Activated CD4-positive, alpha-beta memory T cell treated with anti-CD3 and anti-CD28 coated beads for 36 hours (primary cell): ENCODE results near the gene SERPINB10. TPM values are rescaled to one million over a fixed set of nuclear protein-coding genes. Genes with fewer than 3 reads are reported as not detected.
A peak's percentile ranks its signal among the peaks of the same experiment; 100 is the strongest.

ENCODE experiments used
- CTCF ChIA-PET: fragments of 350-600 bp; sonication (Branson Sonifier 250); formaldehyde crosslinking; loops from one replicate; lab custom pipeline; 2021; ENCODE audit warnings: antibody characterized with exemption, inconsistent platforms; lab: Charles Lee
- POLR2A ChIA-PET: fragments of 350-600 bp; sonication (Branson Sonifier 250); formaldehyde crosslinking; loops from one replicate; lab custom pipeline; 2021; ENCODE audit warnings: antibody characterized with exemption; lab: Charles Lee
- DNase-seq: peaks from one replicate; pipeline ENCODE4 v3.0.0-alpha.2; 2020
- H3K27ac Mint-ChIP-seq: one replicate; pipeline ENCODE4 v1.8.0; 2021; ENCODE audit warnings: mixed read lengths
- H3K27me3 Mint-ChIP-seq: one replicate; pipeline ENCODE4 v1.8.0; 2021; ENCODE audit warnings: mixed read lengths
- H3K36me3 Mint-ChIP-seq: one replicate; pipeline ENCODE4 v1.8.0; 2021; ENCODE audit warnings: mixed read lengths
- H3K4me1 Mint-ChIP-seq: one replicate; pipeline ENCODE4 v1.8.0; 2021; ENCODE audit warnings: low read depth, mixed read lengths
- H3K4me3 Mint-ChIP-seq: one replicate; pipeline ENCODE4 v1.8.0; 2021; ENCODE audit warnings: mild to moderate bottlenecking, mixed read lengths
- H3K9me3 Mint-ChIP-seq: one replicate; pipeline ENCODE4 v1.8.0; 2021; ENCODE audit warnings: mixed read lengths
- intact Hi-C: fragments of 100-400 bp; cut with micrococcal nuclease; formaldehyde crosslinking; loops from one replicate; pipeline ENCODE4 v1.15.1; 2023
- total RNA-seq, 2 experiments: library from RNA; stranded (reverse); gene quantifications; one replicate each; pipeline ENCODE4 v1.2.3, GENCODE V29; 2021

Gene SERPINB10
- total RNA-seq, 2 experiments from 2014 or later, result not detected

DNA sequence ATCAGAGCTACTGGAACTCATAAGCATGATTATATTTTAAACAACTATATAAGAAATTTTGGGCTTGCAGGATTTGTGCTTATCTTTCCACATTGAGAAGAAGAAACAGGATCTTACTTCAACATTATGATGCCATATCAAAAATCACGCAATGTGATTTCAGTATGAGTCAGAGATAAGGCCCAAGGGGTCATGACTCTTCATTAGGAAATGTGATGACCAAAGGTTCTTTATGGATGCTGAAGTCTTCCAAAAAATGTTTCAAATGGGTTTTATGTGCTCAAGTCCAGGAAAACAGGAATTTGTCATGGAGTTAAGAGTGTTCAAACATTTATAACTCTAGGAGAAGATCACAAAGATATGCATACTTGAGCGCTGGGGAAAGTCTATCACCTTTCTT lies 28.0 kb upstream of the SERPINB10 start:
- ChIA-PET CTCF (no interaction called here), POLR2A (no interaction called here)
- no peaks in the 10 kb centered on the region for H3K9me3 Mint-ChIP-seq
- DNase-seq, result no peak
- peaks cover 6% of the 10 kb centered on the region for H3K27me3 Mint-ChIP-seq
- no peaks in the 10 kb centered on the region for H3K36me3 Mint-ChIP-seq
- no peak overlapping the region for H3K27ac Mint-ChIP-seq
- no peak overlapping the region for H3K4me3 Mint-ChIP-seq
- peaks cover 9% of the 10 kb centered on the region for H3K4me1 Mint-ChIP-seq
- intact Hi-C loops, result no loop called here

DNA sequence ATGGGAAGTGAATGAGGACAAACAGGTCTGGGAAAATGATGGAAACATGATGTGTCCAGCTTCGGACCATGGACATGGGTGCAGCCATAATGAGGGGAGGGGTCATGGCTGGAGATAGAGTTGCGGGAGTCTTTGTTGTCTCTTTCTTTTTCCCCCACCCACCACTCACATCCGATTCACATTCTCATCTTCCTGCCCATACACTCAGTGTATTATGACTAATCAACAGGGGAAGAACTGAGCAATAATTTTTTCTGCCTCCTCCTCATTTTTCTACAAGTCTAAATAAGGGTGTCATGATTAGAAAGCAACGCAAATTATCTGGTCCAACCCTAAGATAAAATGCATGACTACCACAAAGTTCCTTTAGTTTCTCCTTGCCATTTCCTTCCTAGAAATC lies 25.9 kb upstream of the SERPINB10 start:
- intact Hi-C loops, result loop anchor here (2.0 kb wide), 2 partner anchors 55 to 69 kb away; no protein-coding TSS in a partner anchor
- DNase-seq, result peak; percentile 14

DNA sequence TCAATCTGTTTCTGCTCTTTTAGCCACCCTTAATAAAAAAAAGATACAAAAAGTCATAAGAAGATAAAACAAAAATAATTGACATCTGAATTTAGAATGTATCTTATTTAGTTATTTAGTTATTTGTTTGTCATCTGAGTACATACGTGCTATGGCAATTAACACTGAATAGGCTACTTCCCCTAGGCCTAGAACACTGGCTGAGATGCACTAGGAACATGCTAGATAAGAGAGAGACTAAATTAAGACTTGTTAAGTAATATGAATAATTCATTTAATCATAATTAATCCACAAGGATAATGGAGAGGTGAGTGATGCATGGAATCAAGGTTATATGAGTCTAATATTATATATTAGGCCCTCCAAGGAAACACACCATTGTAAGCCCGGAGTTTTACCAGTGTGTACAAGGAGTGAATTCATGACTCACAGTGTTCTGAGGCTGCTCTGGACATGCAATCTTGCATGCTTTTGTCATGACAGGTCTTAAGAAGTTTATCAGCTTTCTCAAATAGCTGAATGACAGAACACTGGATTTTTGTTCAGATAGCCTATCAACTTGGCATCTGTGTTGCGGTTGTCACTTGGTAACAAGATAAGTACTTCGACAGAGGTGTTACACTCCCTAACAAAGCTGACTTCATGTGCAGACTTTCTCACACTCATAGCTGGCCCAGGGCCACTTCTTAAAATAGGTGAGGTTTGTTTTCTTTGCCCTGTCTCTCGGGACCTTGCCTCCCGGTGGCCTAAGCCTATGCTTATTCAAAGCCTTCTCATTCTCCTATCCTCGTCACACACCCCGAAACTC lies 25.2 kb upstream of the SERPINB10 start:
- Mint-ChIP-seq H3K4me3 (no peak overlapping the region), H3K27ac (no peak overlapping the region), H3K4me1 (peaks cover 13% of the 10 kb centered on the region), H3K27me3 (peaks cover 12% of the 10 kb centered on the region), H3K9me3 (no peaks in the 10 kb centered on the region), H3K36me3 (no peaks in the 10 kb centered on the region)
- intact Hi-C loops, result loop anchor here (2.0 kb wide), 2 partner anchors 54 to 68 kb away; no protein-coding TSS in a partner anchor
- CTCF ChIA-PET, result interaction anchor here (1.1 kb wide), 1 partner anchor 112 kb away, joined by 4 read pairs; no protein-coding TSS in a partner anchor
- no peak for DNase-seq
- POLR2A ChIA-PET, result no interaction called here

More for the DNA sequence above, 25.9 kb upstream of the SERPINB10 start:
- Mint-ChIP-seq H3K4me3 (no peak overlapping the region), H3K9me3 (no peaks in the 10 kb centered on the region), H3K27ac (no peak overlapping the region), H3K36me3 (no peaks in the 10 kb centered on the region), H3K4me1 (peaks cover 10% of the 10 kb centered on the region), H3K27me3 (peaks cover 9% of the 10 kb centered on the region)
- POLR2A ChIA-PET, result no interaction called here
- CTCF ChIA-PET, result interaction anchor here (1.1 kb wide), 1 partner anchor 112 kb away, joined by 4 read pairs; no protein-coding TSS in a partner anchor

DNA sequence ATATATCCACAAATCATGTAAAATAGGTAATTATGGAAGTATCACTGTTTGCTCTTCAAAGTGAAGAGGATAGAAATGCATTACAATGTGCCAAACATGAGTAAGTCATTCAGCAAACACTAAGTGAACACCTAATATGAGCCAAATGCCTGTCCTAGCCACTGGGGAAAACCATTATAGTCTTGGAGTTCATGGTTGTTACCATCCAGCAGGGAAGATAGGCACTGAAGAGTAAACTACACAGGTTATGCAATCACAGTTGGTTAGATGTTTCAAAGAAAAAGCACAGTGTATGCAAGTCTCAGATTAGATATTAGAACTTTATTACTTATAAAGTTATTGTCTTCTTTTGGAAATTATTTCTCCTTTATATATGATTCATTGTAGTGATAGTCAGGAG lies 24.1 kb upstream of the SERPINB10 start:
- peaks cover 13% of the 10 kb centered on the region for H3K27me3 Mint-ChIP-seq
- no peak for DNase-seq
- POLR2A ChIA-PET, result no interaction called here
- H3K27ac Mint-ChIP-seq, result no peak overlapping the region
- H3K4me3 Mint-ChIP-seq, result no peak overlapping the region
- intact Hi-C loops, result loop anchor here (2.0 kb wide), 2 partner anchors 53 to 67 kb away; no protein-coding TSS in a partner anchor
- H3K9me3 Mint-ChIP-seq, result no peaks in the 10 kb centered on the region
- no peaks in the 10 kb centered on the region for H3K36me3 Mint-ChIP-seq
- CTCF ChIA-PET, result no interaction called here
- H3K4me1 Mint-ChIP-seq, result peaks cover 15% of the 10 kb centered on the region

DNA sequence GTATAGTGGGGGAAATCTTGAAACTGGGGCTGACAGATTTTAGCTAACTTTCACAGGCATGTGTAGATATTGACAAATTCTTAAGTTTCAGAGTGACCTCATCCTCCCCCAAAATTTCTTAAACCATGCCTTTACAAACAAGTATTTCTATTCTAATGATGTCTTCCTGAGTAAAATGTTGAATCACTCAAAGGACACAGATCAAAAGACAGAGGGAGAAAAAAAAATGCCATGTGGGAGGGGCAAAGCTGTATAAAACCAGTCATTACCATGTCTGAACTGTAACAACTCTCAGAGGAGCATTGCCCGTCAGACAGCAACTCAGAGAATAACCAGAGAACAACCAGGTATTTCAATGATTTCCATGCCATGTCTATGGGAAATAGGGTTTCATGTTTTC lies 20.3 kb upstream of the SERPINB10 start, which contains the start of gene SERPINB2:
SERPINB2 (plus strand) TSS at position 282 of the 400 bp plus-strand sequence. CDS start 3,740 bp downstream, outside the sequence.
- H3K27me3 Mint-ChIP-seq, result peaks cover 20% of the 10 kb centered on the region
- no peak within 1 kb of the TSS for H3K4me3 Mint-ChIP-seq
- intact Hi-C loops, result loop anchor here (2.0 kb wide), 1 partner anchor 83 kb away; the partner anchor contains the start of gene SERPINB8
- ChIA-PET CTCF (interaction anchor here (1.1 to 1.2 kb wide), 2 partner anchors 48 to 368 kb away, joined by 3 to 5 read pairs; no protein-coding TSS in a partner anchor), POLR2A (no interaction called here)
- peak; percentile 14 for DNase-seq
- no peak within 1 kb of the TSS for H3K27ac Mint-ChIP-seq
- H3K4me1 Mint-ChIP-seq, result peaks cover 6% of the 10 kb centered on the region
- H3K36me3 Mint-ChIP-seq, result no peaks in the 10 kb centered on the region
- H3K9me3 Mint-ChIP-seq, result no peaks in the 10 kb centered on the region

DNA sequence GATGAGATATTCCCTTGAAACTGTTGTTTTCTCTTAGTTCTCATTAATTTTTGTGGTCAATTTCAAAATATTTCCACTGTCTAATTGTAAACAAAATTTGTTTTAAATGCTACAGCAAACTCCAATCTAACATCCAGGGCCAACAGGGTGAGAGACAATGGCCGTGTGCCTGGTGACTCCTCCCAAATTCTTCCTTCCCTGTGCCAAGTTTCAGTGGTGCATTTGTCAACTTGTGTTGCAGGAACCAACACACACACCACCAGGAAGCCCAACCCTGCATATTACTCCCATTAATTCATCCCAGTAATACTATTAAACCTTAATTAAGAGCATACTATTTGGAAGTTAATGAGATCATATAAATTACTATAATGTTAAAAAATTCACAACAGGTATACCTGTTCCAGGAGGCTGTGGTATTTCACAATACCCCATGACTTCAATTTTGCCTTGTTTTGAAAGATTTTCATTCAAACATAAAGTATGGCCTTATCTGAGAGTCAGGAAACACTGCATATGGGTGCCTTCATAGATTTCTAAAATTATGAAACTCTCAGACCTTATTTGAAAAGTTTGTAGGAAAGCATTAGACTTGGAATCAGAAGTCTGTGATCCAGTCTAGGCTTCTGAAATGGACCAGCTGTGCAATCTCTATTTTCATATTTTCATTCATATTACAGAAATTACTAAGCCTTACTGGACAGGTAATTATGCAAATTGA lies 19.1 kb upstream of the SERPINB10 start:
- no peak overlapping the region for H3K27ac Mint-ChIP-seq
- peaks cover 22% of the 10 kb centered on the region for H3K27me3 Mint-ChIP-seq
- no peak for DNase-seq
- H3K36me3 Mint-ChIP-seq, result no peaks in the 10 kb centered on the region
- H3K9me3 Mint-ChIP-seq, result no peaks in the 10 kb centered on the region
- CTCF ChIA-PET, result interaction anchor here (0.9 kb wide), 1 partner anchor 106 kb away, joined by 3 read pairs; no protein-coding TSS in a partner anchor
- intact Hi-C loops, result no loop called here
- POLR2A ChIA-PET, result no interaction called here
- H3K4me3 Mint-ChIP-seq, result no peak overlapping the region
- H3K4me1 Mint-ChIP-seq, result peaks cover 6% of the 10 kb centered on the region

DNA sequence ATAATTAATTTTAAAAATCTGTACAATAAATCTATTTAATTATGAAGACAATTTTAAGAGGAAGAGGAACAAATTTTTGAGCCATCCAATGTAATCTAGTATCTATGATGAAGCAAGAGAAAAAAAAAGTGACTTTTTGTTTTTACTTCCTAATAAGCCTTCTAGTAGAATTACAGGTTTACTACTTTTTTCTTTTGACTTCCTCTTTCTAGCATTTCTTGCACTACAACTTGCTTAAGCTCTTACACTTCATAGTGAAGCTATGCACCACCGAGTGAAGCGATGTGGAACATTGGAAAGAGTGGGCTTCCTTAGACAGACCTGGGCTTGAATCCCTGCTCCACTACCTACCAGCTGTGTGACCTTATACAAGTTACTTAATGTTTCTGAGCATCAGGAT lies 18.1 kb upstream of the SERPINB10 start:
- no peaks in the 10 kb centered on the region for H3K9me3 Mint-ChIP-seq
- peaks cover 6% of the 10 kb centered on the region for H3K4me1 Mint-ChIP-seq
- intact Hi-C loops, result no loop called here
- H3K4me3 Mint-ChIP-seq, result no peak overlapping the region
- H3K36me3 Mint-ChIP-seq, result no peaks in the 10 kb centered on the region
- DNase-seq, result no peak
- H3K27me3 Mint-ChIP-seq, result peaks cover 19% of the 10 kb centered on the region
- H3K27ac Mint-ChIP-seq, result no peak overlapping the region
- ChIA-PET POLR2A (no interaction called here), CTCF (no interaction called here)

DNA sequence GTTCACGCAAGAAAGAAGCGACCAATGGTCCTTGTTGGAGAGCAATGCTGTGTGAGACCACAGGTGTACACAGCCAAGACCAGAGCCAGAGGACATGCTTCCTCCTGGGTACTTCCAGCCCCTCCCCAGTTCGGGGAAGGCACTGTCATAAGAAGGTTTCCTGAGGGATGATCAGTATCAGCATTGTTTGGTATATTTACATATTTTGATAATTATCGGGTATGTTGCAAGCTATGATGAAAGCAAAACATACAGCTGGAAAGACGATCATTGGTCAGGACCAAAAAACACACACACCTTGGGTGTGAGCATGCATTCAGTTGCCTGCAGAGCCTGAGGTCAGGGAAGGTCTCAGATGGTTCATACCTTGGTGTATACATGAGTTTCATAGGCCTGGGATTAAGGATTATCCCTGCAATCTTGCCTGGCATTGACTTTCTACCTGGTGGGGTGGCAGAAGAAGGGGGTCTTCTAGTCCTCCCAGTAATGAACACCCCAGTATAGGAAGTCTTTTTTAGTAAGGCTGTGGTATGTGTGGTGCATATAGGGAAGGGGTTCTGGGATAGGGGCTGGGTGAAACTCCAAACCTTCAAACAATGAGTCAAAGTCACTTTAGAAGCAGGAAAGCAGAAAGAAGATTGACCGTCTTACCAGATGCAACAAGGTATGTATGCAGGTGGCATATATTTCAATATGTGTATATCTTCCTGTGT lies 17.4 kb upstream of the SERPINB10 start:
- no peaks in the 10 kb centered on the region for H3K9me3 Mint-ChIP-seq
- H3K27ac Mint-ChIP-seq, result no peak overlapping the region
- H3K4me3 Mint-ChIP-seq, result no peak overlapping the region
- no peak for DNase-seq
- H3K27me3 Mint-ChIP-seq, result peaks cover 16% of the 10 kb centered on the region
- ChIA-PET POLR2A (no interaction called here), CTCF (no interaction called here)
- H3K4me1 Mint-ChIP-seq, result peaks cover 6% of the 10 kb centered on the region
- intact Hi-C loops, result no loop called here
- no peaks in the 10 kb centered on the region for H3K36me3 Mint-ChIP-seq

DNA sequence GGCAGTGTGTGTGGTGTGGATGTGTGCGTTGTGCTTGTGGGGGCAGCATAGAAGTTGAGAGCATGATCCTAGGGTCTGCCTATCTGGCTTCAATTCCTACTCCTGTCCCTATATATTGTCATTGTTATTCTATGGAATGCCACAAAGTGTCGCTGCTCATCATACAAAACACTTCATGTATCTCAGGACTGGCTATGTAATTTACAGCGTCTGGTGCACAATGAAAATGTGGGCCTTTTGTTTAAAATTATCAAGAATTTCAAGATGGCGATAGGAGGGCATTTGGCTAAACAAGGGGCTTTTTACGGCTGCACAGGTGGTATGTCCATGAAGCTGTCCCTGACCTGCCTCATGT lies 16.8 kb upstream of the SERPINB10 start:
- Mint-ChIP-seq H3K4me1 (peaks cover 6% of the 10 kb centered on the region), H3K9me3 (no peaks in the 10 kb centered on the region), H3K36me3 (no peaks in the 10 kb centered on the region), H3K27me3 (peaks cover 14% of the 10 kb centered on the region), H3K4me3 (no peak overlapping the region), H3K27ac (no peak overlapping the region)
- no peak for DNase-seq
- ChIA-PET POLR2A (no interaction called here), CTCF (interaction anchor here (1.2 kb wide), 1 partner anchor 45 kb away, joined by 7 read pairs; no protein-coding TSS in a partner anchor)
- intact Hi-C loops, result loop anchor here (1.0 kb wide), 1 partner anchor 88 kb away; no protein-coding TSS in a partner anchor

DNA sequence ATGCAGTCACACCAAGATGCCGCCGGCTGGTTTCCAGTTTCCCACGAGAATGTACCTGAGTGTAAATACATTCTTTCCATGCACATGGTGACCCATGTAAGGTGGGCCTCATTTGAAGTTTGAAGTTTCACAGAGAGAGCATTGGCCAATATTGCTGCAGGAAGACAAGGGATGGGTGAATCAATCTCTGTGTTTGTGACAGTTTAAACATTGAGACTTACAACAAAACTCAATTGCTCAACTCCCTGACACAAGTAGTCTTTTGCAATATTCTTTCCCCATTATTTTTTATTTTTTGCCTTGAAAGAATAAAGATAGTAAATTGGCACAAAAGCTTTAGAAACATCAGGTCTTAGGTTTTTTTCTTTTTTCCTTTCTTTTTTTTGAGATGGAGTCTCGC lies 15.2 kb upstream of the SERPINB10 start:
- no peak for DNase-seq
- Mint-ChIP-seq H3K27me3 (peaks cover 10% of the 10 kb centered on the region), H3K9me3 (no peaks in the 10 kb centered on the region), H3K27ac (no peak overlapping the region), H3K4me3 (no peak overlapping the region), H3K36me3 (no peaks in the 10 kb centered on the region), H3K4me1 (peaks cover 1% of the 10 kb centered on the region)
- ChIA-PET CTCF (no interaction called here), POLR2A (no interaction called here)
- intact Hi-C loops, result no loop called here

DNA sequence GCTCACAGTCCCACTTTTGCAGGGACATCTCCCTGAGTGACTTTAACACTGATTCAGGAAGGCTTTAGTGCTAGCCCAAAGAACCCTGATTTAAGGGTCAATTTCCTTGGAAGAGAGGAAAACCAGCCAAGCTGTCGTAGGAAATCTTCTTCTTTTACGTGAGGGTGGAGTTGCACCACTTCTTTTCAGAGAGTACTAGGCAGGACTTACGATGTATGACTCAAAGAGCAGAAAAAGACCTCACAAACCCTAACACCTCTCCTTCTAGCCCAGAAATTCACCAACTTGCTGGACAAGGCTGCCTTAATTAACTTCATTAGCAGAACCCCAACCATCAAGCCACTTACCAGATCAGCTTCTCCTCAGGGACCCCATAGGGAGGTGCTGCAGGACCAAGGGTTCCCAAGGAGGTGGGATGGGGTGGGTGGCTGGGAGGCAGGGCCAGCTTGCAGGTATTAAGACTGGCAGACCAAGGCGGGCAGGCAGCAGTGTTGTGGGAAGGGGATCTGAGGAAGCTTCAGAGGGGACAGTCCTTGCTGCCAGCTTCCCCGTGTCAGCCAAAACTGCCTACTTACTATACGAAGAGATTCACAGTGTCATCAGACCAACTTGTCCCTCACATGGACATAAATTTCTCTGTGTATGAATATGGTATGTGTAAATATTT lies 13.5 kb upstream of the SERPINB10 start:
- Mint-ChIP-seq H3K27me3 (peaks cover 10% of the 10 kb centered on the region), H3K4me1 (no peaks in the 10 kb centered on the region), H3K4me3 (no peak overlapping the region), H3K27ac (no peak overlapping the region), H3K36me3 (no peaks in the 10 kb centered on the region), H3K9me3 (no peaks in the 10 kb centered on the region)
- ChIA-PET CTCF (interaction anchor here (1.2 kb wide), 1 partner anchor 42 kb away, joined by 3 read pairs; no protein-coding TSS in a partner anchor), POLR2A (no interaction called here)
- no peak for DNase-seq
- intact Hi-C loops, result no loop called here
